HepG2 (cell line): ENCODE data around the gene CEACAM4. TPM values are rescaled to one million over a fixed set of nuclear protein-coding genes. Genes with fewer than 3 reads are reported as not detected.

ENCODE experiments used
- DMTF1 ChIP-seq: sonication (generic); formaldehyde crosslinking; IDR thresholded peaks from 2 replicates; pipeline ENCODE4 v1.4.0; 2020; ENCODE audit warnings: mild to moderate bottlenecking, missing genetic modification reagents
- E2F1 ChIP-seq: sonication (generic); formaldehyde crosslinking; IDR thresholded peaks from 2 replicates; pipeline ENCODE4 v1.5.0; 2020; ENCODE audit warnings: missing genetic modification reagents
- FIP1L1 ChIP-seq: fragments of 200-400 bp; formaldehyde crosslinking; IDR thresholded peaks from 2 replicates; pipeline ENCODE4 v1.6.1; 2018; ENCODE audit warnings: low read depth, mild to moderate bottlenecking, low read length, moderate library complexity, borderline replicate concordance; ENCODE audit not compliant: insufficient read depth
- KIAA2018 ChIP-seq: sonication (generic); formaldehyde crosslinking; IDR thresholded peaks from 2 replicates; pipeline ENCODE4 v1.5.0; 2020; ENCODE audit warnings: mild to moderate bottlenecking, missing genetic modification reagents, borderline replicate concordance
- MIER2 ChIP-seq: IDR thresholded peaks from 2 replicates; pipeline ENCODE4 v1.6.1; 2016; ENCODE audit warnings: missing biosample characterization, missing genetic modification reagents
- MIXL1 ChIP-seq: IDR thresholded peaks from 2 replicates; pipeline ENCODE4 v1.6.1; 2016
- NKX3-1 ChIP-seq: sonication (generic); formaldehyde crosslinking; IDR thresholded peaks from 2 replicates; pipeline ENCODE4 v1.5.0; 2020; ENCODE audit warnings: missing genetic modification reagents
- RFXANK ChIP-seq: IDR thresholded peaks from 2 replicates; pipeline ENCODE4 v1.6.1; 2016
- SP2 ChIP-seq: sonication (generic); formaldehyde crosslinking; IDR thresholded peaks from 2 replicates; pipeline ENCODE4 v1.5.1; 2020; ENCODE audit warnings: mild to moderate bottlenecking, missing genetic modification reagents
- STAT5B ChIP-seq: sonication (generic); formaldehyde crosslinking; IDR thresholded peaks from 2 replicates; pipeline ENCODE4 v1.4.0; 2020; ENCODE audit warnings: missing genetic modification reagents
- ZBTB43 ChIP-seq: sonication (generic); formaldehyde crosslinking; conservative IDR thresholded peaks from 2 replicates; pipeline ENCODE4 v1.4.0; 2020; ENCODE audit warnings: missing genetic modification reagents
- ZNF232 ChIP-seq: sonication (generic); formaldehyde crosslinking; IDR thresholded peaks from 2 replicates; pipeline ENCODE4 v1.4.0; 2020; ENCODE audit warnings: missing genetic modification reagents, borderline replicate concordance
- ZNF782 ChIP-seq: sonication (generic); formaldehyde crosslinking; IDR thresholded peaks from 2 replicates; pipeline ENCODE4 v1.4.0; 2020; ENCODE audit warnings: missing genetic modification reagents, mild to moderate bottlenecking, borderline replicate concordance
- polyA plus RNA-seq, 8 experiments: library from polyadenylated mRNA; depleted of rRNA in 3 of 8; stranded (reverse) in 7 of 8; unstranded in 1 of 8; fragments of >200 nt; fragmentation: Illumina TruSeq in 4 of 8; extraction: Trizol in 4 of 8; gene quantifications; 2 replicates each; pipeline versions ENCODE4 v1.2.1 to v1.2.3, GENCODE V29; 2011 to 2016; ENCODE audit warnings: low read depth in 4 of 8, missing spikeins in 1 of 8, mixed read lengths in 1 of 8; ENCODE audit not compliant: insufficient read depth in 1 of 8
- total RNA-seq, 5 experiments: library from RNA; depleted of rRNA; stranded (reverse); fragments of >200 nt; fragmentation: Illumina TruSeq; extraction: Trizol; gene quantifications; 2 replicates each; pipeline ENCODE4 v1.2.3, GENCODE V29; 2016; ENCODE audit warnings: low read depth in 1 of 5

Gene CEACAM4
- total and polyA plus RNA-seq, 2 of the 13 experiments (the other 11 are each of a cell fraction or from before 2014, with no cell fraction given): not detected

- TF ChIP-seq ZBTB43 (0 out of 2 replicates have a peak, but pooled peaks have one; percentile 29), MIXL1 (0 out of 2 replicates have a peak, but pooled peaks have one; percentile 22), KIAA2018 (CRISPR knock-in tag) (no peak), E2F1 (CRISPR knock-in tag) (no peak), ZNF782 (CRISPR knock-in tag) (no peak), MIER2 (CRISPR knock-in tag) (peak; percentile 96), STAT5B (CRISPR knock-in tag) (0 out of 2 replicates have a peak, but pooled peaks have one; percentile 39), FIP1L1 (no peak), NKX3-1 (CRISPR knock-in tag) (0 out of 2 replicates have a peak, but pooled peaks have one; percentile 26), SP2 (CRISPR knock-in tag) (no peak), ZNF232 (peak; percentile 41; the same call in 1 of the 2 replicates), DMTF1 (CRISPR knock-in tag) (no peak), RFXANK (CRISPR knock-in tag) (no peak)
These were observed 9.9 kb downstream of the CEACAM4 start (continued) for GRCh38 chr19:41616792-41617621.
